Endothelial cell (in vitro differentiated cells): Measurements from ENCODE around the gene NOVA2. TPM values are rescaled to one million over a fixed set of nuclear protein-coding genes. Genes with fewer than 3 reads are reported as not detected.
A peak's percentile ranks its signal among the peaks of the same experiment; 100 is the strongest.

Source experiments
- DNase-seq: peaks from one replicate; pipeline ENCODE4 v3.0.0; 2021; ENCODE audit warnings: low spot score
- H3K27ac Mint-ChIP-seq: one replicate; pipeline ENCODE4 v1.8.0; 2021; ENCODE audit warnings: mixed read lengths, inconsistent platforms; ENCODE audit not compliant: unreplicated experiment
- H3K27me3 Mint-ChIP-seq: one replicate; pipeline ENCODE4 v1.8.0; 2021; ENCODE audit warnings: mild to moderate bottlenecking, moderate library complexity, mixed read lengths, inconsistent platforms; ENCODE audit not compliant: unreplicated experiment
- H3K36me3 Mint-ChIP-seq: one replicate; pipeline ENCODE4 v1.8.0; 2021; ENCODE audit warnings: mild to moderate bottlenecking, low read depth, mixed read lengths, inconsistent platforms; ENCODE audit not compliant: unreplicated experiment
- H3K4me1 Mint-ChIP-seq: one replicate; pipeline ENCODE4 v1.8.0; 2021; ENCODE audit warnings: mild to moderate bottlenecking, mixed read lengths, inconsistent platforms; ENCODE audit not compliant: unreplicated experiment
- H3K4me3 Mint-ChIP-seq: one replicate; pipeline ENCODE4 v1.8.0; 2021; ENCODE audit warnings: mild to moderate bottlenecking, mixed read lengths, inconsistent platforms; ENCODE audit not compliant: unreplicated experiment
- H3K9me3 Mint-ChIP-seq: one replicate; pipeline ENCODE4 v1.8.0; 2021; ENCODE audit warnings: mixed read lengths, inconsistent platforms; ENCODE audit not compliant: unreplicated experiment
- CTCF ChIP-seq: fragments of 200-600 bp; sonication (generic); IDR thresholded peaks from one replicate; pipeline ENCODE4 v1.5.0; 2021; ENCODE audit warnings: antibody characterized with exemption; ENCODE audit not compliant: unreplicated experiment
- long read RNA-seq: library from polyadenylated mRNA; unstranded; transcript quantifications from one replicate; pipeline ENCODE4 v2.0.0, GENCODE V29; 2020; ENCODE audit not compliant: unreplicated experiment
- total RNA-seq: library from RNA; stranded (reverse); fragmentation: NEBNext Ultra II Directional; extraction: Animal tissue kit (Norgen Biotek cat#: 25700); gene quantifications from one replicate; pipeline ENCODE4 v1.2.1, GENCODE V29; 2021; ENCODE audit not compliant: unreplicated experiment

Gene NOVA2
- total RNA-seq = 86.0 TPM
- long read RNA-seq, partial matches to known transcripts = 1 of 4 reads
- long read RNA-seq, other reads (novel, unspliced or antisense) = 3 of 4 reads

- peak; percentile 96 for DNase-seq
- H3K4me3 Mint-ChIP-seq = peak within 1 kb of the TSS; percentile 99
- no peaks in the 10 kb centered on the region for H3K9me3 Mint-ChIP-seq
- no peak for TF ChIP-seq CTCF
- peak within 1 kb of the TSS; percentile 96 for H3K27ac Mint-ChIP-seq
- peaks cover 12% of the 10 kb centered on the region for H3K27me3 Mint-ChIP-seq
- H3K4me1 Mint-ChIP-seq = peaks cover 34% of the 10 kb centered on the region
- H3K36me3 Mint-ChIP-seq = peaks cover 27% of the 10 kb centered on the region
Measured at GRCh38 chr19:45973553-45974338, at the start of gene NOVA2. Gene NOVA2 (minus strand): TSS chr19:45973865. CDS start chr19:45973351, 514 bp downstream.

- H3K4me3 Mint-ChIP-seq = no peak overlapping the region
- H3K27ac Mint-ChIP-seq = no peak overlapping the region
- H3K27me3 Mint-ChIP-seq = peaks cover 8% of the 10 kb centered on the region
Measured at GRCh38 chr19:46023311-46023779, 49.7 kb upstream of the NOVA2 start.

GRCh38 chr19:46022431-46023310 lies 49.0 kb upstream of the NOVA2 start, which contains the start of gene PGLYRP1:
Gene PGLYRP1 (minus strand): TSS chr19:46023053. CDS start chr19:46023021, 32 bp downstream.
- DNase-seq = no peak
- H3K27ac Mint-ChIP-seq = no peak within 1 kb of the TSS

More at GRCh38 chr19:46023311-46023779, 49.7 kb upstream of the NOVA2 start:
- no peaks in the 10 kb centered on the region for H3K9me3 Mint-ChIP-seq
- no peak for DNase-seq
- H3K4me1 Mint-ChIP-seq = no peaks in the 10 kb centered on the region
- H3K36me3 Mint-ChIP-seq = peaks cover 7% of the 10 kb centered on the region
- TF ChIP-seq CTCF = no peak

GRCh38 chr19:46022061-46022430 lies 48.4 kb upstream of the NOVA2 start:
- TF ChIP-seq CTCF = no peak
- no peak for DNase-seq
- Mint-ChIP-seq H3K36me3 (peaks cover 7% of the 10 kb centered on the region), H3K27ac (no peak overlapping the region), H3K27me3 (peaks cover 8% of the 10 kb centered on the region), H3K9me3 (no peaks in the 10 kb centered on the region), H3K4me3 (no peak overlapping the region), H3K4me1 (no peaks in the 10 kb centered on the region)

More at GRCh38 chr19:46022431-46023310, 49.0 kb upstream of the NOVA2 start, which contains the start of gene PGLYRP1:
- no peak for TF ChIP-seq CTCF
- Mint-ChIP-seq H3K36me3 (peaks cover 7% of the 10 kb centered on the region), H3K4me1 (no peaks in the 10 kb centered on the region), H3K4me3 (no peak within 1 kb of the TSS), H3K27me3 (peaks cover 8% of the 10 kb centered on the region), H3K9me3 (no peaks in the 10 kb centered on the region)
